CD14-positive monocyte (primary cell): Measurements from ENCODE around the gene RAMP2. TPM values are rescaled to one million over a fixed set of nuclear protein-coding genes. Genes with fewer than 3 reads are reported as not detected.

Experiments used
- DNase-seq, 3 donors: peaks; one replicate each; pipeline ENCODE4 v3.0.0-alpha.2; 2011 to 2022
- H2AFZ ChIP-seq: 2 replicates; pipeline ENCODE4 v1.6.0; 2012; ENCODE audit warnings: mild to moderate bottlenecking, low read depth, low read length, inconsistent platforms; ENCODE audit not compliant: insufficient read depth, poor library complexity, severe bottlenecking
- H3K27ac ChIP-seq, 2 donors: 1 replicate in 1 of 2; 2 replicates in 1 of 2; pipeline ENCODE4 v1.5.1; 2012 to 2013; ENCODE audit warnings: low read length in 2 of 2, control low read depth in 1 of 2, inconsistent platforms in 1 of 2, low read depth in 1 of 2, mild to moderate bottlenecking in 1 of 2
- H3K27me3 ChIP-seq, 2 donors: one replicate each; pipeline versions ENCODE4 v1.6.0 to v1.6.1; 2011 to 2013; ENCODE audit warnings: low read length in 2 of 2; ENCODE audit not compliant: control insufficient read depth in 2 of 2, insufficient read depth in 2 of 2
- H3K36me3 ChIP-seq, 2 donors: replicated peaks in 1 of 2; 1 replicate in 1 of 2; 2 replicates in 1 of 2; pipeline versions ENCODE4 v1.5.1 to v1.6.1; 2012 to 2013; ENCODE audit warnings: low read length in 2 of 2, control low read depth in 1 of 2, inconsistent platforms in 1 of 2, mild to moderate bottlenecking in 1 of 2; ENCODE audit not compliant: insufficient read depth in 2 of 2, control insufficient read depth in 1 of 2
- H3K4me1 ChIP-seq, 2 donors: 1 replicate in 1 of 2; 2 replicates in 1 of 2; pipeline versions ENCODE4 v1.5.1 to v1.6.1; 2012 to 2013; ENCODE audit warnings: low read length in 2 of 2, control low read depth in 1 of 2, inconsistent platforms in 1 of 2, mild to moderate bottlenecking in 1 of 2, moderate library complexity in 1 of 2; ENCODE audit not compliant: insufficient read depth in 2 of 2, control insufficient read depth in 1 of 2
- H3K4me2 ChIP-seq: replicated peaks from 2 replicates; pipeline ENCODE3; 2012; ENCODE audit warnings: low read length, moderate library complexity, mild to moderate bottlenecking; ENCODE audit not compliant: poor library complexity, severe bottlenecking; ENCODE audit errors: extremely low read depth
- H3K4me3 ChIP-seq, 3 experiments: fragments of 200-600 bp in 1 of 3; sonication (generic) in 1 of 3; replicated peaks in 1 of 3; 1 replicate in 2 of 3; 2 replicates in 1 of 3; pipeline ENCODE4 v1.5.1; 2011 to 2013; ENCODE audit warnings: low read length in 3 of 3, mild to moderate bottlenecking in 3 of 3, control low read depth in 2 of 3, low read depth in 2 of 3, inconsistent platforms in 1 of 3, moderate library complexity in 1 of 3
- H3K79me2 ChIP-seq: 2 replicates; pipeline ENCODE4 v1.6.0; 2012; ENCODE audit warnings: mild to moderate bottlenecking, control low read depth, inconsistent platforms, low read length, moderate library complexity; ENCODE audit not compliant: insufficient read depth
- H3K9ac ChIP-seq: 2 replicates; pipeline ENCODE4 v1.6.0; 2017; ENCODE audit warnings: low read length, mild to moderate bottlenecking; ENCODE audit not compliant: insufficient read depth, poor library complexity, severe bottlenecking
- H3K9me3 ChIP-seq, 2 donors: replicated peaks in 1 of 2; 1 replicate in 1 of 2; 2 replicates in 1 of 2; pipeline versions ENCODE4 v1.5.1 to v1.6.1; 2012 to 2013; ENCODE audit warnings: low read length in 2 of 2, control low read depth in 1 of 2; ENCODE audit not compliant: control insufficient read depth in 1 of 2, insufficient read depth in 1 of 2
- H4K20me1 ChIP-seq: 2 replicates; pipeline ENCODE4 v1.6.0; 2012; ENCODE audit warnings: mild to moderate bottlenecking, low read length, control low read depth, moderate library complexity; ENCODE audit not compliant: insufficient read depth
- H3K27ac Mint-ChIP-seq, 7 donors: one replicate each; pipeline ENCODE4 v1.8.0; 2020; ENCODE audit warnings: mild to moderate bottlenecking in 7 of 7, mixed read lengths in 7 of 7, moderate library complexity in 6 of 7, inconsistent platforms in 2 of 7
- H3K27me3 Mint-ChIP-seq, 3 donors: one replicate each; pipeline ENCODE4 v1.8.0; 2021 to 2022; ENCODE audit warnings: low read depth in 3 of 3, mild to moderate bottlenecking in 3 of 3, mixed read lengths in 3 of 3, moderate library complexity in 3 of 3, inconsistent platforms in 1 of 3
- H3K36me3 Mint-ChIP-seq, 2 donors: one replicate each; pipeline ENCODE4 v1.8.0; 2020; ENCODE audit warnings: mixed read lengths in 2 of 2, inconsistent platforms in 1 of 2, mild to moderate bottlenecking in 1 of 2
- H3K4me1 Mint-ChIP-seq: one replicate; pipeline ENCODE4 v1.8.0; 2020; ENCODE audit warnings: mild to moderate bottlenecking, mixed read lengths
- H3K4me3 Mint-ChIP-seq, 2 donors: one replicate each; pipeline ENCODE4 v1.8.0; 2020; ENCODE audit warnings: mild to moderate bottlenecking in 2 of 2, mixed read lengths in 2 of 2, moderate library complexity in 1 of 2
- H3K9me3 Mint-ChIP-seq, 7 donors: one replicate each; pipeline ENCODE4 v1.8.0; 2020 to 2022; ENCODE audit warnings: mixed read lengths in 7 of 7, mild to moderate bottlenecking in 6 of 7, moderate library complexity in 6 of 7, inconsistent platforms in 2 of 7
- CTCF ChIP-seq: fragments of 200-600 bp; IDR thresholded peaks from one replicate; pipeline ENCODE4 v1.8.0; 2022; ENCODE audit warnings: antibody characterized with exemption, mild to moderate bottlenecking
- WGBS: methylation state at CpG from one replicate; pipeline ENCODE4 v1.1.5; 2013; ENCODE audit warnings: missing lambda C conversion rate; ENCODE audit not compliant: insufficient coverage; 5-methylcytosine and 5-hydroxymethylcytosine counted together
- intact Hi-C, 2 donors: fragments of 100-400 bp; cut with micrococcal nuclease; formaldehyde crosslinking; loops; one replicate each; pipeline versions ENCODE4 v1.15.0 to v1.15.1; 2023
- polyA plus RNA-seq, 3 donors: library from polyadenylated mRNA; depleted of rRNA in 1 of 3; unstranded in 2 of 3; stranded (reverse) in 1 of 3; fragments of 300-500 nt in 2 of 3; fragments of >200 nt in 1 of 3; fragmentation: Illumina TruSeq in 2 of 3; gene quantifications; 1 replicate in 2 of 3; 2 replicates in 1 of 3; pipeline ENCODE4 v1.2.3, GENCODE V29; 2012 to 2021

RAMP2 gene
- polyA plus RNA-seq, 3 donors, result not detected

GRCh38 chr17:42787266-42787665, 26.2 kb downstream of the RAMP2 start:
- Histone ChIP-seq H3K9ac (no peak overlapping the region), H3K4me2 (no peak overlapping the region), H3K9me3 (peaks cover 0 to 38% of the 10 kb centered on the region in 2 donors), H3K27me3 (peaks cover 44 to 60% of the 10 kb centered on the region in 2 donors), H3K4me3 (no peak overlapping the region), H4K20me1 (no peaks in the 10 kb centered on the region), H2AFZ (no peak overlapping the region), H3K27ac (no peak overlapping the region), H3K36me3 (no peaks in the 10 kb centered on the region), H3K4me1 (peaks cover 7 to 20% of the 10 kb centered on the region in 2 donors), H3K79me2 (no peaks in the 10 kb centered on the region)
- peaks cover 17% of the 10 kb centered on the region for H3K4me1 Mint-ChIP-seq
- peaks cover 4 to 26% (median 11%) of the 10 kb centered on the region in 7 donors for H3K9me3 Mint-ChIP-seq
- no peak overlapping the region for H3K27ac Mint-ChIP-seq
- no peak for DNase-seq
- whole genome bisulfite sequencing, result 87% methylated on average over 11 of the region's 11 CpGs
- peak overlapping the region in 1 of 2 donors; percentile 11 for H3K4me3 Mint-ChIP-seq
- peaks cover 3 to 7% of the 10 kb centered on the region in 2 donors for H3K36me3 Mint-ChIP-seq
- intact Hi-C loops, result no loop called here
- H3K27me3 Mint-ChIP-seq, result peaks cover 66 to 81% (median 69%) of the 10 kb centered on the region in 3 donors
- TF ChIP-seq CTCF, result no peak

- TF ChIP-seq CTCF, result no peak
- DNase-seq, result no peak
- Histone ChIP-seq H3K27ac (no peak overlapping the region), H3K36me3 (peaks cover 0 to 4% of the 10 kb centered on the region in 2 donors), H3K27me3 (peaks cover under 1 to 13% of the 10 kb centered on the region in 2 donors), H4K20me1 (no peaks in the 10 kb centered on the region), H3K79me2 (no peaks in the 10 kb centered on the region), H2AFZ (no peak overlapping the region), H3K4me1 (peaks cover 0 to under 1% of the 10 kb centered on the region in 2 donors), H3K4me2 (no peak overlapping the region), H3K9me3 (no peaks in the 10 kb centered on the region), H3K4me3 (no peak overlapping the region), H3K9ac (no peak overlapping the region)
- Mint-ChIP-seq H3K9me3 (peaks cover 0 to 2% (median 0%) of the 10 kb centered on the region in 7 donors), H3K4me3 (no peak overlapping the region), H3K4me1 (peaks cover 14% of the 10 kb centered on the region), H3K27me3 (peaks cover 26 to 36% (median 27%) of the 10 kb centered on the region in 3 donors), H3K27ac (no peak overlapping the region), H3K36me3 (peaks cover 11 to 13% of the 10 kb centered on the region in 2 donors)
- intact Hi-C loops, result no loop called here
- WGBS, result no CpG with 5 or more reads among the region's 2 CpGs
Measured at GRCh38 chr17:42791948-42792347, 30.9 kb downstream of the RAMP2 start.
